ENCODE data around the gene MBD3.

MBD3 gene

GRCh38 chr19:1616396-1616795 lies 23.7 kb upstream of the MBD3 start:
- Histone ChIP-seq H3K27me3 (ENCODE audit: control insufficient read depth in 3 of 3, insufficient read depth in 3 of 3, low read depth in 1 of 3, low read length in 3 of 3) (no peaks in the 10 kb centered on the region), H3K4me1 (ENCODE audit: control insufficient read depth in 2 of 2, insufficient read depth in 1 of 2, low read depth in 1 of 2, low read length in 2 of 2) (peaks cover 0 to 3% of the 10 kb centered on the region in 2 donors), H3K4ac (ENCODE audit: low read length) (no peak overlapping the region), H3K4me3 (ENCODE audit: low read length in 2 of 2) (no peak overlapping the region), H4K8ac (ENCODE audit: low read depth, low read length) (no peak overlapping the region), H3K79me1 (ENCODE audit: low read depth, low read length) (peaks cover 24% of the 10 kb centered on the region), H3K14ac (ENCODE audit: low read length) (no peak overlapping the region), H2BK12ac (ENCODE audit: low read length) (no peak overlapping the region), H2AK5ac (ENCODE audit: low read depth, low read length) (no peak overlapping the region), H2BK5ac (ENCODE audit: low read length) (no peak overlapping the region), H3K9me3 (replicated peaks in 1 of 2; ENCODE audit: control insufficient read depth in 2 of 2, insufficient read depth in 1 of 2, low read depth in 1 of 2, low read length in 2 of 2) (peaks cover 0 to 4% of the 10 kb centered on the region in 2 donors), H3K4me2 (ENCODE audit: insufficient read depth, low read length, poor library complexity, severe bottlenecking) (no peak overlapping the region), H3K18ac (ENCODE audit: low read length) (no peak overlapping the region), H3K23ac (ENCODE audit: low read depth, low read length, poor library complexity) (no peak overlapping the region), H3K9ac (ENCODE audit: low read depth, low read length, poor library complexity) (no peak overlapping the region), H2BK15ac (ENCODE audit: low read length) (no peak overlapping the region), H2BK120ac (ENCODE audit: low read depth, low read length) (no peak overlapping the region), H2AFZ (ENCODE audit: low read length) (no peak overlapping the region), H4K91ac (ENCODE audit: low read depth, low read length, poor library complexity) (no peak overlapping the region), H3K27ac (replicated peaks; ENCODE audit: low read length) (no peak overlapping the region), H3K36me3 (replicated peaks in 1 of 2; ENCODE audit: control insufficient read depth in 2 of 2, insufficient read depth in 2 of 2, low read length in 2 of 2) (peaks cover 86 to 97% of the 10 kb centered on the region in 2 donors)
- WGBS, 2 donors (ENCODE audit: extremely low coverage in 2 of 2, insufficient read length in 2 of 2, insufficient replicate concordance in 1 of 2) = no CpG with 5 or more reads among the region's 8 CpGs
- DNase-seq (ENCODE audit: low spot score) = no peak

DNA sequence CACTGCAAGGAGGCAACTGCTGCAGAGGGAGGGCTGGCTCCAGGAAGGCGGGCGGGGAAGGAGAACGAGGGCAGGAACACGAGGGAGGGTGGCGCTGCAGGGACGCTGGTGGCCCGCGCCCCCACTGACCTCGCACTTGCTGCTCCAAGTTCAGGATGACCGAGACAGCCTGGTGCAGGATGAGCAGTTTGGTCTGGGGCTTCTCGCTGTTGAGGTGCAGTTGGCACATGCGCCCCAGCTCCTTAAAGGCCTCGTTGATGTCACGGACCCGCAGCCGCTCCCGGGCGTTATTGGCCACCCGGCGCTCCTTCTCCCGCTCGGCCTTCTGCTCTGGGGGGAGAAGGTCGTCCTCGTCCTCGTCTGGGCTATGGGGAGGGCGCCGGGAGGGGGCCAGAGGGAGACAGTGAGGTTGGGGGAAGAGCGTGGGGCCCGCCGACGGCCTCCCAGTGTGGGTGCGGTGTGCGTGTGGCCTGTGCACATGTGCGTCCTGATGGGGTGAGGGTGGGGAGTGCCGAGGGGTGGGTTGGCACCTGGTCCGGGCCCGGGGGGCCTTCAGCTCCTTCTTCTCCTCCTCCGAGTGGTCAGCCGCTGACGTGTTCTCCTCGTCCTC lies 22.6 kb upstream of the MBD3 start:
- WGBS, 2 donors (ENCODE audit: extremely low coverage in 2 of 2, insufficient read length in 2 of 2, insufficient replicate concordance in 1 of 2) = no CpG with 5 or more reads among the region's 41 CpGs
- Histone ChIP-seq H3K36me3 (replicated peaks in 1 of 2; ENCODE audit: control insufficient read depth in 2 of 2, insufficient read depth in 2 of 2, low read length in 2 of 2) (peaks cover 86 to 97% of the 10 kb centered on the region in 2 donors), H3K27me3 (ENCODE audit: control insufficient read depth in 3 of 3, insufficient read depth in 3 of 3, low read depth in 1 of 3, low read length in 3 of 3) (no peaks in the 10 kb centered on the region), H3K4me3 (ENCODE audit: low read length in 2 of 2) (no peak overlapping the region), H2BK5ac (ENCODE audit: low read length) (peak overlapping the region; percentile 39), H4K8ac (ENCODE audit: low read depth, low read length) (no peak overlapping the region), H3K27ac (replicated peaks; ENCODE audit: low read length) (no peak overlapping the region), H3K18ac (ENCODE audit: low read length) (no peak overlapping the region), H3K4me1 (ENCODE audit: control insufficient read depth in 2 of 2, insufficient read depth in 1 of 2, low read depth in 1 of 2, low read length in 2 of 2) (peaks cover 0 to 3% of the 10 kb centered on the region in 2 donors), H3K9ac (ENCODE audit: low read depth, low read length, poor library complexity) (peak overlapping the region; percentile 21), H2BK120ac (ENCODE audit: low read depth, low read length) (no peak overlapping the region), H3K4me2 (ENCODE audit: insufficient read depth, low read length, poor library complexity, severe bottlenecking) (peak overlapping the region; percentile 11), H2BK12ac (ENCODE audit: low read length) (no peak overlapping the region), H3K9me3 (replicated peaks in 1 of 2; ENCODE audit: control insufficient read depth in 2 of 2, insufficient read depth in 1 of 2, low read depth in 1 of 2, low read length in 2 of 2) (peaks cover 0 to 4% of the 10 kb centered on the region in 2 donors), H3K14ac (ENCODE audit: low read length) (no peak overlapping the region), H2AFZ (ENCODE audit: low read length) (no peak overlapping the region), H3K79me1 (ENCODE audit: low read depth, low read length) (peaks cover 28% of the 10 kb centered on the region), H2BK15ac (ENCODE audit: low read length) (no peak overlapping the region), H2AK5ac (ENCODE audit: low read depth, low read length) (no peak overlapping the region), H3K23ac (ENCODE audit: low read depth, low read length, poor library complexity) (peak overlapping the region; percentile 55), H3K4ac (ENCODE audit: low read length) (no peak overlapping the region), H4K91ac (ENCODE audit: low read depth, low read length, poor library complexity) (no peak overlapping the region)
- no peak for DNase-seq (ENCODE audit: low spot score)

DNA sequence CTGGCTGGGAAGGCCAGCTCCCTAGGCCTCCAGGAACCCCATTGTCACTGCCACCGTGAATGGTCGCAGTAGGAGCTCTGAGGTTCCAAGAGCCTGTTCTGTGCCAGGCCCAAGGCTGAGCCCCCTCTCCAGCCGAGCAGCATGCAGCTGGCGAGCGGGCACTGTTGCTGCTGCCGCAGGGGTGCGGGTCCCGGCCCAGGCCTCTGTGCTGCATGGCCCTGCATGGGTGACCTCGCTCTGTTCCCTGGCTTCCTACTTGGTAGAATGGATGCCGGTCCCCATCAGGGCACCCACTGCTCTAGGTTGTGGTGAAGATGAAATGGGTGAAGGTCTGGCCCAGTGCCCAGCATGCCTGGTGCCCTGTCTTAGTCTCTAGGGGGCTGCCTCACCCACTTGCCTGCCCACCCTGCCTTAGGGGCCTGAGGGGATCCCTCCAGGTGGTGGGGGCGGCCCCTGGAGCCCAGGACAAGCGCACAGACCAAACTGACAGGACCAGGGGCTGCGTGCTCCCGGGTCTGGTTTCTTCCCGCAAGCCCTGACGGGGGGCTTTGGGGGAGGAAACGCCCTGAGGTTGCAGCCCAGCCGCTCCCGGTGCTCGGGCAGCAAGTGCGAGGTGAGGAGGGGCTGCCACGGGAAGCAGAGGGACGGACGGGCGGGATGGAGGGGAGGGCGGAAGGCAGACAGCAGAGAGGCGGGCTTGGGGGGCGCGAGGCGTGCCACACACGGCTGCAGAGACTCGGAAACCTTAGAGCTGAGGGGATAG lies 21.3 kb upstream of the MBD3 start:
- H3K4me2 ChIP-seq (ENCODE audit: insufficient read depth, low read length, poor library complexity, severe bottlenecking) = no peak overlapping the region
- no peak overlapping the region for H2BK5ac ChIP-seq (ENCODE audit: low read length)
- H2AK5ac ChIP-seq (ENCODE audit: low read depth, low read length) = no peak overlapping the region
- peaks cover 0 to 4% of the 10 kb centered on the region in 2 donors for H3K9me3 ChIP-seq (replicated peaks in 1 of 2; ENCODE audit: control insufficient read depth in 2 of 2, insufficient read depth in 1 of 2, low read depth in 1 of 2, low read length in 2 of 2)
- H2BK120ac ChIP-seq (ENCODE audit: low read depth, low read length) = no peak overlapping the region
- H2BK15ac ChIP-seq (ENCODE audit: low read length) = no peak overlapping the region
- peaks cover 22% of the 10 kb centered on the region for H3K79me1 ChIP-seq (ENCODE audit: low read depth, low read length)
- no peak overlapping the region for H3K9ac ChIP-seq (ENCODE audit: low read depth, low read length, poor library complexity)
- no peak overlapping the region for H3K4me3 ChIP-seq (ENCODE audit: low read length in 2 of 2)
- no peak overlapping the region for H3K14ac ChIP-seq (ENCODE audit: low read length)
- H3K27ac ChIP-seq (replicated peaks; ENCODE audit: low read length) = no peak overlapping the region
- no CpG with 5 or more reads among the region's 32 CpGs for WGBS, 2 donors (ENCODE audit: extremely low coverage in 2 of 2, insufficient read length in 2 of 2, insufficient replicate concordance in 1 of 2)
- peak overlapping the region; percentile 31 for H3K23ac ChIP-seq (ENCODE audit: low read depth, low read length, poor library complexity)
- H3K27me3 ChIP-seq (ENCODE audit: control insufficient read depth in 3 of 3, insufficient read depth in 3 of 3, low read depth in 1 of 3, low read length in 3 of 3) = no peaks in the 10 kb centered on the region
- DNase-seq (ENCODE audit: low spot score) = no peak
- H4K91ac ChIP-seq (ENCODE audit: low read depth, low read length, poor library complexity) = no peak overlapping the region
- peak overlapping the region; percentile 97 for H4K8ac ChIP-seq (ENCODE audit: low read depth, low read length)
- H3K4ac ChIP-seq (ENCODE audit: low read length) = no peak overlapping the region
- no peak overlapping the region for H2AFZ ChIP-seq (ENCODE audit: low read length)
- no peak overlapping the region for H2BK12ac ChIP-seq (ENCODE audit: low read length)
- no peak overlapping the region for H3K18ac ChIP-seq (ENCODE audit: low read length)
- peaks cover 82 to 93% of the 10 kb centered on the region in 2 donors for H3K36me3 ChIP-seq (replicated peaks in 1 of 2; ENCODE audit: control insufficient read depth in 2 of 2, insufficient read depth in 2 of 2, low read length in 2 of 2)
- peaks cover 0 to 3% of the 10 kb centered on the region in 2 donors for H3K4me1 ChIP-seq (ENCODE audit: control insufficient read depth in 2 of 2, insufficient read depth in 1 of 2, low read depth in 1 of 2, low read length in 2 of 2)

GRCh38 chr19:1613146-1613545 lies 20.5 kb upstream of the MBD3 start:
- no peak overlapping the region for H2AFZ ChIP-seq (ENCODE audit: low read length)
- no peak overlapping the region for H2BK12ac ChIP-seq (ENCODE audit: low read length)
- H3K23ac ChIP-seq (ENCODE audit: low read depth, low read length, poor library complexity) = peak overlapping the region; percentile 8
- no peak overlapping the region for H2BK5ac ChIP-seq (ENCODE audit: low read length)
- no CpG with 5 or more reads among the region's 9 CpGs for WGBS, 2 donors (ENCODE audit: extremely low coverage in 2 of 2, insufficient read length in 2 of 2, insufficient replicate concordance in 1 of 2)
- no peak overlapping the region for H3K14ac ChIP-seq (ENCODE audit: low read length)
- peaks cover 17% of the 10 kb centered on the region for H3K79me1 ChIP-seq (ENCODE audit: low read depth, low read length)
- no peak overlapping the region for H4K8ac ChIP-seq (ENCODE audit: low read depth, low read length)
- peaks cover 0 to 3% of the 10 kb centered on the region in 2 donors for H3K9me3 ChIP-seq (replicated peaks in 1 of 2; ENCODE audit: control insufficient read depth in 2 of 2, insufficient read depth in 1 of 2, low read depth in 1 of 2, low read length in 2 of 2)
- H3K27me3 ChIP-seq (ENCODE audit: control insufficient read depth in 3 of 3, insufficient read depth in 3 of 3, low read depth in 1 of 3, low read length in 3 of 3) = no peaks in the 10 kb centered on the region
- H3K4me1 ChIP-seq (ENCODE audit: control insufficient read depth in 2 of 2, insufficient read depth in 1 of 2, low read depth in 1 of 2, low read length in 2 of 2) = peaks cover 0 to 3% of the 10 kb centered on the region in 2 donors
- H3K36me3 ChIP-seq (replicated peaks in 1 of 2; ENCODE audit: control insufficient read depth in 2 of 2, insufficient read depth in 2 of 2, low read length in 2 of 2) = peaks cover 74 to 91% of the 10 kb centered on the region in 2 donors
- H3K9ac ChIP-seq (ENCODE audit: low read depth, low read length, poor library complexity) = no peak overlapping the region
- DNase-seq (ENCODE audit: low spot score) = no peak
- no peak overlapping the region for H3K27ac ChIP-seq (replicated peaks; ENCODE audit: low read length)
- H3K4ac ChIP-seq (ENCODE audit: low read length) = no peak overlapping the region
- no peak overlapping the region for H4K91ac ChIP-seq (ENCODE audit: low read depth, low read length, poor library complexity)
- H3K4me3 ChIP-seq (ENCODE audit: low read length in 2 of 2) = no peak overlapping the region
- H3K4me2 ChIP-seq (ENCODE audit: insufficient read depth, low read length, poor library complexity, severe bottlenecking) = no peak overlapping the region
- no peak overlapping the region for H2AK5ac ChIP-seq (ENCODE audit: low read depth, low read length)
- no peak overlapping the region for H2BK120ac ChIP-seq (ENCODE audit: low read depth, low read length)
- H2BK15ac ChIP-seq (ENCODE audit: low read length) = no peak overlapping the region
- H3K18ac ChIP-seq (ENCODE audit: low read length) = no peak overlapping the region

All from neuronal stem cell (in vitro differentiated cells).